PC-3 (cell line): ENCODE measurements around the gene ST3GAL4. TPM values are rescaled to one million over a fixed set of nuclear protein-coding genes. Genes with fewer than 3 reads are reported as not detected.

Experiments
- ATAC-seq: fragments of 200-7000 bp; cut with Tn5 transposase; 2 replicates; pipeline ENCODE4 v1.9.1; 2020; ENCODE audit warnings: mild to moderate bottlenecking, moderate library complexity
- BruUV-seq: library from RNA; stranded (reverse); fragments of 400-500 nt; replicated peaks from 2 replicates; lab custom pipeline; 2021; lab: Mats Ljungman, UMichigan
- CTCF ChIA-PET: fragments of 300-600 bp; sonication (Branson Sonifier 250); formaldehyde crosslinking; loops from one replicate; lab custom pipeline; 2022; ENCODE audit warnings: antibody characterized with exemption; lab: Charles Lee
- POLR2A ChIA-PET: fragments of 300-600 bp; sonication (Branson Sonifier 250); formaldehyde crosslinking; loops from one replicate; lab custom pipeline; 2022; ENCODE audit warnings: antibody characterized with exemption; ENCODE audit not compliant: unreplicated experiment; lab: Charles Lee
- DNase-seq: peaks from one replicate; pipeline ENCODE4 v3.0.0-alpha.2; 2015
- H2AFZ ChIP-seq: fragments of 300-600 bp; sonication (generic); 2 replicates; pipeline ENCODE4 v1.6.0; 2016; ENCODE audit warnings: antibody characterized with exemption, low read length
- H3F3A ChIP-seq: fragments of 300-600 bp; sonication (generic); one replicate; pipeline ENCODE4 v1.6.0; 2017; ENCODE audit warnings: antibody characterized with exemption, low read length, control low read depth, mild to moderate bottlenecking; ENCODE audit not compliant: unreplicated experiment
- H3K27ac ChIP-seq: fragments of 300-600 bp; sonication (generic); 2 replicates; pipeline ENCODE4 v1.5.1; 2016; ENCODE audit warnings: mild to moderate bottlenecking, low read length
- H3K27me3 ChIP-seq: fragments of 300-600 bp; sonication (generic); 2 replicates; pipeline ENCODE4 v1.6.1; 2016; ENCODE audit warnings: low read length, mixed read lengths
- H3K36me3 ChIP-seq: fragments of 300-600 bp; sonication (generic); 2 replicates; pipeline ENCODE4 v1.6.1; 2016; ENCODE audit warnings: low read depth, mixed run types, low read length, mixed read lengths
- H3K4me1 ChIP-seq: fragments of 300-600 bp; sonication (generic); 2 replicates; pipeline ENCODE4 v1.5.1; 2016; ENCODE audit warnings: low read length; ENCODE audit not compliant: insufficient read depth
- H3K4me2 ChIP-seq: fragments of 300-600 bp; sonication (generic); 2 replicates; pipeline ENCODE4 v1.6.0; 2016; ENCODE audit warnings: low read length
- H3K4me3 ChIP-seq: fragments of 300-600 bp; sonication (generic); 2 replicates; pipeline ENCODE4 v1.5.1; 2016; ENCODE audit warnings: mild to moderate bottlenecking, low read length, mixed read lengths
- H3K79me2 ChIP-seq: fragments of 300-600 bp; sonication (generic); 2 replicates; pipeline ENCODE4 v1.6.1; 2017; ENCODE audit warnings: low read length, mixed read lengths
- H3K9ac ChIP-seq: fragments of 300-600 bp; sonication (generic); 2 replicates; pipeline ENCODE4 v1.6.0; 2016; ENCODE audit warnings: mild to moderate bottlenecking, low read length
- H3K9me2 ChIP-seq: fragments of 300-600 bp; sonication (generic); replicated peaks from 2 replicates; pipeline ENCODE4 v1.6.1; 2016; ENCODE audit warnings: mixed run types, low read length, mixed read lengths
- H3K9me3 ChIP-seq: fragments of 300-600 bp; sonication (generic); 2 replicates; pipeline ENCODE4 v1.6.1; 2016; ENCODE audit warnings: low read length, mixed read lengths
- H4K20me1 ChIP-seq: fragments of 300-600 bp; sonication (generic); 2 replicates; pipeline ENCODE4 v1.6.1; 2016; ENCODE audit warnings: low read length, mixed read lengths
- EZH2 ChIP-seq: fragments of 300-600 bp; sonication (generic); IDR thresholded peaks from one replicate; pipeline ENCODE4 v1.6.1; 2017; ENCODE audit warnings: antibody characterized with exemption, mild to moderate bottlenecking, low read length; ENCODE audit not compliant: unreplicated experiment
- EZH2phosphoT487 ChIP-seq: fragments of 300-600 bp; sonication (generic); IDR thresholded peaks from 2 replicates; pipeline ENCODE4 v1.6.1; 2018; ENCODE audit warnings: mild to moderate bottlenecking, antibody characterized with exemption, low read length, borderline replicate concordance
- intact Hi-C: fragments of 100-400 bp; cut with micrococcal nuclease; formaldehyde crosslinking; loops from 2 replicates; pipeline ENCODE4 v1.9.0; 2023
- total RNA-seq: library from RNA; depleted of rRNA; stranded (reverse); fragments of >200 nt; gene quantifications from 2 replicates; pipeline ENCODE4 v1.2.3, GENCODE V29; 2014
- TF ChIP-seq, protein P1 (sequence below): fragments of 300-600 bp; sonication (generic); conservative IDR thresholded peaks from 2 replicates; pipeline ENCODE4 v1.5.1; 2017; ENCODE audit warnings: antibody characterized with exemption, low read depth, mild to moderate bottlenecking, low read length

The ST3GAL4 gene
- total RNA-seq, 1 experiment from 2014 or later = 126 TPM

- ChIA-PET CTCF (no interaction called here), POLR2A (no interaction called here)
- peaks cover 14% of the 10 kb centered on the region; the same call in 1 of the 2 replicates for H3K36me3 ChIP-seq
- H3K27ac ChIP-seq = peak overlapping the region; percentile 95
- no peak overlapping the region for H2AFZ ChIP-seq
- intact Hi-C loops = no loop called here
- TF ChIP-seq EZH2phosphoT487 (no peak), EZH2 (no peak)
- TF ChIP-seq, protein P1, sequence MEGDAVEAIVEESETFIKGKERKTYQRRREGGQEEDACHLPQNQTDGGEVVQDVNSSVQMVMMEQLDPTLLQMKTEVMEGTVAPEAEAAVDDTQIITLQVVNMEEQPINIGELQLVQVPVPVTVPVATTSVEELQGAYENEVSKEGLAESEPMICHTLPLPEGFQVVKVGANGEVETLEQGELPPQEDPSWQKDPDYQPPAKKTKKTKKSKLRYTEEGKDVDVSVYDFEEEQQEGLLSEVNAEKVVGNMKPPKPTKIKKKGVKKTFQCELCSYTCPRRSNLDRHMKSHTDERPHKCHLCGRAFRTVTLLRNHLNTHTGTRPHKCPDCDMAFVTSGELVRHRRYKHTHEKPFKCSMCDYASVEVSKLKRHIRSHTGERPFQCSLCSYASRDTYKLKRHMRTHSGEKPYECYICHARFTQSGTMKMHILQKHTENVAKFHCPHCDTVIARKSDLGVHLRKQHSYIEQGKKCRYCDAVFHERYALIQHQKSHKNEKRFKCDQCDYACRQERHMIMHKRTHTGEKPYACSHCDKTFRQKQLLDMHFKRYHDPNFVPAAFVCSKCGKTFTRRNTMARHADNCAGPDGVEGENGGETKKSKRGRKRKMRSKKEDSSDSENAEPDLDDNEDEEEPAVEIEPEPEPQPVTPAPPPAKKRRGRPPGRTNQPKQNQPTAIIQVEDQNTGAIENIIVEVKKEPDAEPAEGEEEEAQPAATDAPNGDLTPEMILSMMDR = no peak
- no peak overlapping the region for H3K4me3 ChIP-seq
- ATAC-seq (peak; percentile 4; the same call in 1 of the 2 replicates), DNase-seq (peak; percentile 49)
- H3K27me3 ChIP-seq = no peaks in the 10 kb centered on the region
- peak overlapping the region; percentile 79 for H3K9ac ChIP-seq
- no peaks in the 10 kb centered on the region for H3F3A ChIP-seq
- no peaks in the 10 kb centered on the region for H3K9me2 ChIP-seq
- no peaks in the 10 kb centered on the region for H4K20me1 ChIP-seq
- H3K9me3 ChIP-seq = no peaks in the 10 kb centered on the region
- BruUV-seq = TSS peak; percentile 4
- no peaks in the 10 kb centered on the region for H3K79me2 ChIP-seq
- peaks cover 43% of the 10 kb centered on the region for H3K4me1 ChIP-seq
- H3K4me2 ChIP-seq = peak overlapping the region; percentile 66
These were observed 14.4 kb upstream of the ST3GAL4 start for GRCh38 chr11:126340960-126341606.

GRCh38 chr11:126341760-126342161 lies 13.7 kb upstream of the ST3GAL4 start:
- Histone ChIP-seq H2AFZ (no peak overlapping the region), H3K27ac (peak overlapping the region; percentile 95), H3K36me3 (peaks cover 14% of the 10 kb centered on the region; the same call in 1 of the 2 replicates), H3F3A (no peaks in the 10 kb centered on the region), H3K27me3 (no peaks in the 10 kb centered on the region), H4K20me1 (no peaks in the 10 kb centered on the region), H3K9ac (peak overlapping the region; percentile 79), H3K9me3 (no peaks in the 10 kb centered on the region), H3K9me2 (no peaks in the 10 kb centered on the region), H3K4me2 (peak overlapping the region; percentile 66), H3K79me2 (no peaks in the 10 kb centered on the region), H3K4me1 (peaks cover 46% of the 10 kb centered on the region), H3K4me3 (no peak overlapping the region; the same call in 1 of the 2 replicates)
- POLR2A ChIA-PET = no interaction called here
- no TSS peak for BruUV-seq
- CTCF ChIA-PET = no interaction called here
- DNase-seq (peak; percentile 98), ATAC-seq (peak; percentile 81)
- intact Hi-C loops = no loop called here
- no peak for TF ChIP-seq EZH2
- TF ChIP-seq, protein P1 = no peak
- no peak for TF ChIP-seq EZH2phosphoT487

- no peak overlapping the region for H3K9ac ChIP-seq
- ChIA-PET POLR2A (interaction anchor here (0.6 kb wide), 1 partner anchor 85 kb away, joined by 6 read pairs; no protein-coding TSS in a partner anchor), CTCF (no interaction called here)
- no peaks in the 10 kb centered on the region for H3K9me3 ChIP-seq
- H3K79me2 ChIP-seq = no peaks in the 10 kb centered on the region; the same call in 1 of the 2 replicates
- H2AFZ ChIP-seq = no peak overlapping the region
- no peak for DNase-seq
- ATAC-seq = no peak
- no peak overlapping the region for H3K4me2 ChIP-seq
- peaks cover 46% of the 10 kb centered on the region for H3K4me1 ChIP-seq
- TF ChIP-seq, protein P1 = no peak
- TF ChIP-seq EZH2 = no peak
- TF ChIP-seq EZH2phosphoT487 = no peak
- no peaks in the 10 kb centered on the region for H4K20me1 ChIP-seq
- no peaks in the 10 kb centered on the region for H3F3A ChIP-seq
- BruUV-seq = no TSS peak
- no peaks in the 10 kb centered on the region for H3K27me3 ChIP-seq
- intact Hi-C loops = no loop called here
- no peaks in the 10 kb centered on the region for H3K9me2 ChIP-seq
- H3K36me3 ChIP-seq = peaks cover 14% of the 10 kb centered on the region; the same call in 1 of the 2 replicates
- no peak overlapping the region for H3K4me3 ChIP-seq
- H3K27ac ChIP-seq = no peak overlapping the region
These were observed 12.4 kb upstream of the ST3GAL4 start for GRCh38 chr11:126343051-126343450.
